GM21381 (cell line): ENCODE measurements around the gene RNF151.

Source experiments
- ATAC-seq: cut with Tn5 transposase; IDR thresholded peaks from one replicate; pipeline ENCODE4 v1.9.1; 2021; ENCODE audit warnings: mild to moderate bottlenecking, moderate library complexity; ENCODE audit not compliant: unreplicated experiment

The RNF151 gene

DNA sequence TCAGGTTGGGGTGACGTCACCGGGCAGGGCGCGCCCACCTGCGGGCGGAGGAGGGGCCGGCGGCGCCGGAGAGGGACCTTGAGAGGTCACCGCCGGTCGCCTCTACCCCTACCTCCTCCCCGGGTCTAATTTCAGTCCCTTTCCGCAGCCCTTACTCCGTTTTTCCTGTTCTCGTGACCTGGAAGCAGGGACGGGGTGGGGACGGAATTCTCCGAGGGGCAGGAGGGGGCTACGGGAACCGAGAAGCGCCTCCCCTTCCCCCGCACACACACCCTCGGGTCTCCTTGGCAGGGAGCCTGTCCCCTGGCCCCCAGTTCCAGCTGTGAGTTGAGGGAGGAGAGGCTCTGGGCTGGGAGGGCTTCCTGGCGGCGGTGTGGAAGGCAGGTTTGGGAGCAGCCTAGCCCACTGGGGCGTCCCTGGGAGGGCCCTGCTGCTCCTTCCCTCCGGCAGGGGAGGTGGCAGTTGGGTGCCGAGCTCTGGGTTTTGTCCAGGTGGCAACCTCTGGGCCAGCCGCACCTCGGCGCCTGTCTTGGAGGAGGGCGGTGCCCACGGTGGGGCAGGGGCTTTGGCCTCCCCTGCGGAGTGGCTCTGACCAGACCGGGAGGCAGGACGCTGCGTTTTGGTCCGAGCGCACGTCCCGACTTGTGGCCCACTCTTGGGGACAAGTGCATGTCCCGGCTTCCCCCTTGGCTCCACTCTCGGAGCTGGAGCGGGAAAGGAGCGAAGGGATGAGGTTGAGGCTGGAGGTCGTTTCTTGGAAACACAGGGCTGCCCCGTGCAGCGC is 23.9 kb downstream of the RNF151 start:
- no peak for ATAC-seq

DNA sequence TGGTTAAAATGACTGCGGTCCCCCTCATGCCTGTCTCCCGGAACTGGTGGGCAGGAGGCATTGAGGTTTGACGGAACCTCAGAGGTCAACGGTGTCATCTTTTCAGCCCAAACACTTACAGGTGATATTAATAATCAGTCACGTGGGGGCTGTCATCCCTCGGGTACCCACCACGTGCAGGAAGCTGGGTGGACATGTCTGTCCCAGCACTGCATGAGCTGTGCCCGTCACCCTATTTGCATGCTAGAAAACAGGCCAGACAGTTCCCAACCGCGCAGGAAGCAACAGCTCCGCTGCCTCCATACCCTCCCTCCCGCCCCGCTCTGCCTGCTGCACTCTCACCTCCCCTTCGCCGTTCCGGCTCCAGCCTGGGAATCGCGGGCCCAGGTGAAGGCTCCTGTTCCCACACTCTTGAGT is 24.5 kb downstream of the RNF151 start:
- peak; percentile 39 for ATAC-seq

GRCh38 chr16:1991588-1991947 is 24.9 kb downstream of the RNF151 start:
- no peak for ATAC-seq

- peak; percentile 45 for ATAC-seq
These were observed 25.5 kb downstream of the RNF151 start for GRCh38 chr16:1991948-1992703.

GRCh38 chr16:1992704-1993317 is 26.2 kb downstream of the RNF151 start:
- no peak for ATAC-seq

DNA sequence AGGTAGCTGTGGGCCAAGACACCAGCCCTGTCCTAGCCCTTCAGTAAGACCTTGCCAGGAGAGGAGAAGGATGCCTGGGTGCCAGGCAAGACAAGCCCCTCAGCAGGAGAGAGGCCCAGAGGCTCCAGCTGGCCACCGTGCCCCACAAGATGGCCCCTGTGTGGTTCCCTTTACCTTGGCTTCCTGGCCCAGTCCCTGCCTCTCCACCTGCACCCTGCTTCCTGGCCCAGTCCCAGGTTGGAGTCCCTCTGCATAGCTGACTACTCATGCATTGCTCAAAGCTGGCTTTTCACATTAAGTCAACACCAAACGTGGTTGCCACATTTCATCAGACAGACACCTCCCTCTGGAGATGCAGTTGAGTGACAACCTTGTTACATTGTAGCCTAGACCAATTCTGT is 27.1 kb downstream of the RNF151 start:
- no peak for ATAC-seq

DNA sequence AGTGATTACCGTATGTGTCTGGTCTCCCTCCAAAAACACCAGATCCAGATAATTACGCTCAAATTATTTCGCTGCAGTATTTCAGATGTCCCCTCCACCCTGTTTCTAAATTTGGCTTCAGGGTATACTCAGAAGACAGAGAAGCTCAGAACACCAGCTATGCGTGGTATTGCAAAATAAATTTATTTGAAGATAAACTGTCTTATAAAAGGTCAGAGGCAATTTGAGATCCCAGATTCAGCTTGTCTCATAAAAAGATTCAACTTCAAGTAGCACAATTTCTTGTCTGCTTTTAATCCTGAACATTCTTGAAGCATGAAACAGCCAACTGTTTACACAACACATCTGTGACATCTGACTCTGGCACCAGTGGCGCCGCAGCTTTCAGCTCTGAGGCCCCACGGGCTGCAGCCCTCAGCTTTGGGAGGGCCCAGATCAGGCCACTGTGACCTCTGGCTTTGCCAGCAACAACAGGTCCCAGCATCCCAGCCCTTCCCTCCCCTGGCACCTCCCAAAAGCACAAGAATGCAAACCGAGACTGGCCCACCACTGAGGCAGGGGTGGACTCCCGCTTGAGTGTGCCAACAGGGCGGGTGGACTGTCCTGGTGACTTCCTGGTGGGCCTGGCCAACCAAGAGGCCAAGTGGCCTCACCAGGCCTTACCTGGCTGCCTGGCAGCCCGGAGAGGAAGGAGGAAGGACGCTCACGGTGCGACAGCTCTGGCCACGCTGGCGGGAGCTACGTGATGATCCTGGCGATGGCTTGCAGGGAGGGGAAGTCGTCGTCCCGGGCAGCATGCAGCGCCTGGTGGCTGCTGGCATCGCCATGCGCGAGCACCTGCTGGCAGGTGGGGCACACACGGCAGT is 31.1 kb downstream of the RNF151 start:
- no peak for ATAC-seq

GRCh38 chr16:1998360-1998835 is 31.7 kb downstream of the RNF151 start:
- no peak for ATAC-seq

DNA sequence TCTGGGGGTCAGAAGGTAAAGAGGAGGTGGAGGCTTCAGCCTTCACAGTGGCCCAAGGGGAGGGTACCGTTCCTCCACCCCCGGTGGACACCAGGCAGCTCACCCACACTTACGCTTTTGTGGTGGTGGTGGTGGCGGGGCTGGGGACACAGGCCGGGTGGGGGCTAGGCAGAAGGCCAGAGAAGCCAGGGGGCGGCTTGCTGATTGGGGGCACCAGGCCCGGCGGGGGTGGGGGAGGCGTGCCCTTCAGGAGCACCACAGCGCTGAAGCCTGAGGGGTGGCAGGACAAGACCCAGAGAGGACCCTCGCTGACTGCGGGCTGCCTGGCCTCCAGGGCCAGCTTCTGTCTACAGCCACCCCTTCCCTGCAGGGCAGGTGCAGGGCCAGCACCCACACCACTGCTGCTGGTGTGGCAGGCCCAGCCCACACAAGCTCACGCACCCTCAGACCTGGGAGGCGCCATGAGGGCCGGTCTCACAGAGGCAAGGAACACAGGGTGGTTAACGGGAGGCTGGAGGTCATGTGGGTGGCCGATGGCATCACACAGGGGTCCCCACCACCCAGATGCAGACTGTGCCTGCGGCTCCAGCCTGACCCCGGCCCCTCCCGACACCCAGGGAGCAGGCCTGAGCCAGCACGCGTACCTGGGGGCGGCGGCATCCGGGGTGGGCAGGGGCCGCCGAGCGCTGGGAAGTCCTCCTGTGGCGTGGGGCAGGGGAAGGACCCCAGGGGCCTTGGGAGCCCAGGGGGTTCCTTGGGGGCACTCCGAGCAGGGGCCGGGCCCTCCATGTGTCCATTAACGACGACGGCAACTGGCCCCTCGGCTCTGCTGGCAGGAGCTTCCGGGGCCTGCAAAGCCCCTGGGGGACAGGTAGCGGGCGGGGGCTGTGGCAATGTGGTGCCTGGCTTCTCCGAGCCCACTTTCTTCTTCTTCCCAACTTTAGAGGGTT is 32.5 kb downstream of the RNF151 start:
- no peak for ATAC-seq

GRCh38 chr16:1999866-2000514 is 33.3 kb downstream of the RNF151 start:
- no peak for ATAC-seq

DNA sequence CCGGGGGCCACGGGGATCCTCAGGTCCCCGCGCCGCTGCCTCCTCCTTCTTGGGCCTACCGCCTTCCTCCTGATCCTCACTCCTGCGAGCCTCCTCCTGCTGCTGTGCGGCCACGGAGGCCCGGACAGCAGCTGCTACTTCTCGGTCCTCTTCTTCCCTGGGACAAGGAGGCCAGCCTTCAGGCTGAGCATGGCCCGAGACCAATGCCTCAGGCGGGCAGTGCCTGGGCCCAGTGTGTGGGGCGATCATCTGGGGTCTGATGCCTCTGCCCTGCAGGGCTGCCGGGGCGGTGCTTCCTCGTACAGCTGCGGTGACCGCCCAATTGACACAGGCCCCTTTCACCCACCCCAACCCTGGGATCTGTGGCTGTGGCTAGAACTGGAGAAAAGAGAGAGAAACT is 34.4 kb downstream of the RNF151 start:
- no peak for ATAC-seq

GRCh38 chr16:2001456-2002355 is 35.0 kb downstream of the RNF151 start:
- no peak for ATAC-seq

DNA sequence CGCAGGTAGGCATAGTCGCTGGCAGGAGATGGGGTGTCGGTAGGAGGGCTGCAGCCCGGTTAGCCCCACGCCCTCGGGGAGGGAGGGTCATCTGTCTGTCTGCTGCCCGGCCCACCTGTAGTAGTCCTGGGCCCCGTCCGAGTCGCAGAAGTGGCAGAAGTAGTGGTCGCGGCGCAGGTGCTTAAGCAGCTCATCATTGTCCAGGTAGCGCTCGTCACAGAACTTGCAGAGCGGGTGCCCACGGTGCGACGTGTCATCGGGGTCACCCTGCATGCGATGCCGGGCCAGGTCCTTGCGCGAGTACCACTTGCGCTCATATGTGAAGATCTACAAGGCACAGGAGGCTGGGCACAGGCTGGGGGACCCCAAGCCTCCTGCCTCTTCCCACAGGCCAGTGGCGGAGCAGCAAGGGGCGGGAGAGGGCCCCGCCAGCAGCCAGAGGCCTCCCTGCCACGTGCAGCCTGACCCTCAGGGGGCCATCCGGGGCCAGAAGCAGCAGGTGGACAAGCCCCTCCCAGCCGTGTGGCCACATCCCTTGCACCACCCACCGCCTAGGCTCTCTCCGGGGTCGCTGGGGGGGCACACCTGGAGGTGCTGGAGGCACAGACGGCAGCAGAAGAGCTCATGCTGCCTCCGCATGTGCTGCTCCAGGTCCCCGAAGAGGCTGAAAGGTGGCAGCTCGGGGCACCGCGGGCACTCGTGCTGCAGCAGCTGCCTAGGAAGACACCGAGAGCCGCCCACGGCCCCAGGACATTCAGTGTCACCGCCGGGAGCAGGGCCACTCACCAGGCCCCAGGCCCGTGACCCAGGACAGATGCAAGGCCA is 36.0 kb downstream of the RNF151 start:
- ATAC-seq, result no peak

- no peak for ATAC-seq
These were observed 36.7 kb downstream of the RNF151 start for GRCh38 chr16:2003231-2003826.

DNA sequence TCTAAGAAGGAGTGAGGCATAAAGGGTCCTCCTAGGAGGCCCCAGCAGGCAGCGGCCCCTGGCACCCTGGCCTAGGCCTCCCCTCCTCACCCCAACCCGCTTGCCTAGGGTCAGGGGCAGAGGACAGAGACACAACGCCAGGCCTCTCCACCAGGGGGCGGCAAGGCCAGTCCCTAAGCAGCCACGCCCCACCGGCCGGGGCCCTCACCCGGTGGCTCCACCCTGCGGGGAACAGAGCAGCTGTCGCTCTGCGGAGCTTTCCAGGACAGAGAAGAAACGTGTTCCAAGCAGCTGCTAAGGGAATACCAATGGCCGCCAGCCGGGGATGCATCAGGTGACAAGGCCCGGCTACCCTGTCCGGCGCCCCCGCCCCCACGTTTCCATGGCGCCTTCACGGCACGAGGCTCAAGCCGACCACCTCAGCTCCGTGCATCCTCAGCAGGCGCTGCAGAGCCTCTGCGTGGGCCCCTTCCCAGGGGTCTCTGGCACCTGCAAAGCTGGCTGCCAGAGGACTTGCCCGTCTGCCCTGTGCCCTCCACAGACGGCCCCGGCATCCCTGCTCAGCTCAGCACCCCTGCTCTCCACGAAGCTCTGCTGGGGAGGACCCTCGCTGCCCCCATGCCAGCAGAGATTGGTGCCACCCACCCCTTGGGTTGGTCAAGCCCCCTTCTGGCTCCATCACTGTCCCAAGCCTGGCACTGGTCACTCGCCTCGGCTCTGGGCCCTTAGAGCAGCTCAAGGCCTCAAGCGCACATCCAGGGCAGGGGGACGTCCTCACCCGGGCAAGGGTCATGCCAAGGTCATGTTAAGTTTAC is 37.4 kb downstream of the RNF151 start:
- ATAC-seq, result no peak
